HL-60 (cell line): ENCODE measurements around the gene MAP2.

ENCODE experiments used
- DNase-seq, 2 experiments: peaks; one replicate each; pipeline ENCODE4 v3.0.0-alpha.2; 2010 to 2020; ENCODE audit warnings: low read depth in 1 of 2, low spot score in 1 of 2
- H3K27ac ChIP-seq: fragments of 250-450 bp; sonication (Bioruptor Pico); replicated peaks from 2 replicates; pipeline ENCODE4 v1.5.1; 2020; ENCODE audit warnings: mild to moderate bottlenecking, moderate library complexity
- H3K27me3 ChIP-seq: fragments of 250-450 bp; sonication (Bioruptor Pico); 2 replicates; pipeline ENCODE4 v1.5.1; 2021; ENCODE audit warnings: mild to moderate bottlenecking, moderate library complexity; ENCODE audit not compliant: insufficient read depth, poor library complexity, severe bottlenecking
- H3K4me3 ChIP-seq: replicated peaks from 2 replicates; pipeline ENCODE4 v1.5.1; 2011; ENCODE audit warnings: mild to moderate bottlenecking, control low read depth, low read length; ENCODE audit not compliant: insufficient read depth
- GABPA ChIP-seq: IDR thresholded peaks from 2 replicates; pipeline ENCODE4 v1.6.1; 2012; ENCODE audit warnings: low read depth
- POLR2AphosphoS5 ChIP-seq: IDR thresholded peaks from 2 replicates; pipeline ENCODE4 v1.6.1; 2012; ENCODE audit warnings: low read depth
- SPI1 ChIP-seq: IDR thresholded peaks from 2 replicates; pipeline ENCODE4 v1.6.1; 2012; ENCODE audit warnings: low read depth, mild to moderate bottlenecking, borderline replicate concordance
- TF ChIP-seq, protein P1 (sequence below): IDR thresholded peaks from one replicate; pipeline ENCODE4 v1.5.1; 2011; ENCODE audit warnings: low read length, control low read depth, inconsistent platforms; ENCODE audit not compliant: insufficient read depth
- TF ChIP-seq, protein P2 (sequence below): IDR thresholded peaks from 2 replicates; pipeline ENCODE4 v1.6.1; 2012; ENCODE audit warnings: low read depth; ENCODE audit not compliant: insufficient replicate concordance

The MAP2 gene

DNA sequence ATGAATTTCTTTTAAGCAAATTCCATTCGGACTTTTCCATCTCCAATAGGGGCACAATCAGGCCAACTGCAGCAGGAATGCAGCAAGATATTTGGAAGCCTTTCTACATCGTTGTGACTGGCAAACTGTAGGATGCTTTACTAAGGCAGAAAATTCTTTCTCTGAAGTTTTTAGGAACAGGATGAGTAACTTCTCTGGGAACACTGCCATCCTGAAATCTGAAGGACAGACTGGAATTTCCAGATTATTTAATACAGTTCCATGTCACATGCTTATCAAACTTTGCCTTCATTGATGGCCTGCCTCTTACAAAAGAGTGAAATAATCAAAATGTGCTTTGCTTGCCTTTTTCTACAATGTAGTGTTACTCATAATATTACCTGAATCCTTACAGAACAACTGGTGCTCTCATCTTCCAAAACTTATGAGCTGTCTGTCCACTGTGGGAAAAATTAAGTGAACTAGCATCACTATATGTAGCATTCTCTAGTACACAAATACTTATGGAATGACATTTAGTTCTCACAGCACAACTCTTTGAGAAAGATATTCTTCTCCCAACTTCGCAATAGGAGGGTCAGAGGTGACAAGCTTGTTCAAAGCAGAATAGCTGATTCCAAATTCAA is 32.0 kb upstream of the MAP2 start:
- Histone ChIP-seq H3K27ac (no peak overlapping the region), H3K4me3 (no peak overlapping the region), H3K27me3 (no peaks in the 10 kb centered on the region)
- TF ChIP-seq SPI1 (no peak), POLR2AphosphoS5 (no peak), GABPA (no peak)
- TF ChIP-seq, protein P1, sequence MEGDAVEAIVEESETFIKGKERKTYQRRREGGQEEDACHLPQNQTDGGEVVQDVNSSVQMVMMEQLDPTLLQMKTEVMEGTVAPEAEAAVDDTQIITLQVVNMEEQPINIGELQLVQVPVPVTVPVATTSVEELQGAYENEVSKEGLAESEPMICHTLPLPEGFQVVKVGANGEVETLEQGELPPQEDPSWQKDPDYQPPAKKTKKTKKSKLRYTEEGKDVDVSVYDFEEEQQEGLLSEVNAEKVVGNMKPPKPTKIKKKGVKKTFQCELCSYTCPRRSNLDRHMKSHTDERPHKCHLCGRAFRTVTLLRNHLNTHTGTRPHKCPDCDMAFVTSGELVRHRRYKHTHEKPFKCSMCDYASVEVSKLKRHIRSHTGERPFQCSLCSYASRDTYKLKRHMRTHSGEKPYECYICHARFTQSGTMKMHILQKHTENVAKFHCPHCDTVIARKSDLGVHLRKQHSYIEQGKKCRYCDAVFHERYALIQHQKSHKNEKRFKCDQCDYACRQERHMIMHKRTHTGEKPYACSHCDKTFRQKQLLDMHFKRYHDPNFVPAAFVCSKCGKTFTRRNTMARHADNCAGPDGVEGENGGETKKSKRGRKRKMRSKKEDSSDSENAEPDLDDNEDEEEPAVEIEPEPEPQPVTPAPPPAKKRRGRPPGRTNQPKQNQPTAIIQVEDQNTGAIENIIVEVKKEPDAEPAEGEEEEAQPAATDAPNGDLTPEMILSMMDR, result no peak
- TF ChIP-seq, protein P2, sequence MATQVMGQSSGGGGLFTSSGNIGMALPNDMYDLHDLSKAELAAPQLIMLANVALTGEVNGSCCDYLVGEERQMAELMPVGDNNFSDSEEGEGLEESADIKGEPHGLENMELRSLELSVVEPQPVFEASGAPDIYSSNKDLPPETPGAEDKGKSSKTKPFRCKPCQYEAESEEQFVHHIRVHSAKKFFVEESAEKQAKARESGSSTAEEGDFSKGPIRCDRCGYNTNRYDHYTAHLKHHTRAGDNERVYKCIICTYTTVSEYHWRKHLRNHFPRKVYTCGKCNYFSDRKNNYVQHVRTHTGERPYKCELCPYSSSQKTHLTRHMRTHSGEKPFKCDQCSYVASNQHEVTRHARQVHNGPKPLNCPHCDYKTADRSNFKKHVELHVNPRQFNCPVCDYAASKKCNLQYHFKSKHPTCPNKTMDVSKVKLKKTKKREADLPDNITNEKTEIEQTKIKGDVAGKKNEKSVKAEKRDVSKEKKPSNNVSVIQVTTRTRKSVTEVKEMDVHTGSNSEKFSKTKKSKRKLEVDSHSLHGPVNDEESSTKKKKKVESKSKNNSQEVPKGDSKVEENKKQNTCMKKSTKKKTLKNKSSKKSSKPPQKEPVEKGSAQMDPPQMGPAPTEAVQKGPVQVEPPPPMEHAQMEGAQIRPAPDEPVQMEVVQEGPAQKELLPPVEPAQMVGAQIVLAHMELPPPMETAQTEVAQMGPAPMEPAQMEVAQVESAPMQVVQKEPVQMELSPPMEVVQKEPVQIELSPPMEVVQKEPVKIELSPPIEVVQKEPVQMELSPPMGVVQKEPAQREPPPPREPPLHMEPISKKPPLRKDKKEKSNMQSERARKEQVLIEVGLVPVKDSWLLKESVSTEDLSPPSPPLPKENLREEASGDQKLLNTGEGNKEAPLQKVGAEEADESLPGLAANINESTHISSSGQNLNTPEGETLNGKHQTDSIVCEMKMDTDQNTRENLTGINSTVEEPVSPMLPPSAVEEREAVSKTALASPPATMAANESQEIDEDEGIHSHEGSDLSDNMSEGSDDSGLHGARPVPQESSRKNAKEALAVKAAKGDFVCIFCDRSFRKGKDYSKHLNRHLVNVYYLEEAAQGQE, result no peak
- DNase-seq, result no peak

DNA sequence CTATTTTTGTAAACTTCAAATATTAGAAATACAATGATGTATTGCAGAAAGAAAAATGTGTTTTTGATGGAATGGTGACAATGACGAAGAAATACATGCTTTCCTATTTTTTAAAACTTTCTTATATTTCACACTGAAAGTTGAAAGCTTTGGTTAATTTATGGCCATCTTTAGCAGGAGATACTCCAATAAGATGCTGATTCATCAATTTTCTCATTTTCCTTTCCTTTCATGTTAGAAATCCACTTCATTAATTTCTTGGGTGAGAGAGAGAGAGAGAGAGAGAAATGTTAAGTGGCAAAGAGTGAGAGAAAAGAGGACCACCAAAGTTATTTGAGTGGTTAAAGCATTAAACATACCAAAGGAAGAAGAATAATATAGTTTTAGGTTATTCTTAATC is 28.6 kb upstream of the MAP2 start:
- Histone ChIP-seq H3K27me3 (no peaks in the 10 kb centered on the region), H3K4me3 (no peak overlapping the region), H3K27ac (no peak overlapping the region)
- no peak for DNase-seq
- TF ChIP-seq POLR2AphosphoS5 (no peak), SPI1 (no peak), GABPA (no peak)
- TF ChIP-seq, protein P2, result no peak
- TF ChIP-seq, protein P1, result no peak

DNA sequence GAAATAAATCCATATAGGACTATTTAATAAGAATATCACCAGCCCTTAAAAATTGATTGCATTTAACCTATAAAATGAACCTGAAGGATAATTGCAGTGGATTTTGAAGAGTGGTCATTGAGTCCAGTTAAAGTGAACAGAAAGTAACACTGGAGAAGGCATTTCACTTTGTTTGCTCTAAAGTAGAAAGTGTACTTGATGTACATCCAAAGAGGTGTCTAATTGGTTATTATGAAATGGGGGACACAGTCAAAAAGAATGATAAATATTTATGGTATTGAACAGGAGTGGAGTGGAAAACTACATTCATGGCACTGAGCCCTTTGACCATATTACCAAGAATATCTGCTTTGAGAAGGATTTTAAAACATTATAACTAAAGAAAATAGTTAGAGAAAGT is 28.2 kb upstream of the MAP2 start:
- no peak overlapping the region for H3K4me3 ChIP-seq
- no peaks in the 10 kb centered on the region for H3K27me3 ChIP-seq
- TF ChIP-seq, protein P2, result no peak
- TF ChIP-seq POLR2AphosphoS5 (no peak), GABPA (no peak), SPI1 (no peak)
- TF ChIP-seq, protein P1, result no peak
- DNase-seq, result no peak
- H3K27ac ChIP-seq, result no peak overlapping the region
